Ureter (tissue), 1 donor: Measurements from ENCODE around the gene BTRC. TPM values are rescaled to one million over a fixed set of nuclear protein-coding genes. Genes with fewer than 3 reads are reported as not detected.
A peak's percentile ranks its signal among the peaks of the same experiment; 100 is the strongest.
"Not testable (repeated sequence)": the region's sequence is repeated elsewhere in the genome, so short reads cannot be mapped to it uniquely, and the experiment has no call there.

ENCODE experiments used
- DNase-seq: peaks from one replicate; pipeline ENCODE4 v3.0.0-alpha.2; 2020; ENCODE audit warnings: low spot score
- total RNA-seq: library from RNA; stranded (reverse); gene quantifications from one replicate; pipeline ENCODE4 v1.2.4, GENCODE V29; 2023
- donor health status: DM: yes; HTN: yes; CAD: no.

The BTRC gene
- total RNA-seq, 1 donor from 2014 or later: 30.9 TPM

- DNase-seq: no peak
Observed at GRCh38 chr10:101585841-101586240, 231.9 kb downstream of the BTRC start.

GRCh38 chr10:101587725-101588653 lies 234.0 kb downstream of the BTRC start, which contains the start of the genes DPCD and POLL:
DPCD (plus strand) TSS chr10:101588321; CDS start chr10:101588337, 16 bp downstream.
POLL (minus strand) TSS chr10:101588257; CDS start chr10:101587360, 897 bp downstream.
- DNase-seq: peak; percentile 97

DNA sequence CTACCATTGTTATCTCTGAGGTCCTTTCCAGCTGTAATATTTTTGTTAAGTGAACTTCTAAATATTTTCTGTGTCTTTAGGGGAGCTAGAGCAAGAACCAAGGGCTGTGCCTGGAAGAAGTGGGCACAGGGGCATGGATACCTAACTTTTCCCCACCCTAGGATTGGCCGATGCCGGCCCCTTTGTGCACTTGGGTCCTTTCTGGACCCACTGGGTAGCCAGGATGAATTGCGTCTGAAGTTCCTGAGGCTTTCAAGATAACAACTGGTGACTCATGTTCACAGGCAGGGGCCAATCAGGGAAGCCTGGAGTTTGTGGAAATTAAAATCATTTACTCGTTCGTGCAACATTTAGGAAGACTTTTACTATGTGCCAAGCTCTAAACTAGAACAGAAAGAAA lies 234.9 kb downstream of the BTRC start:
- no peak for DNase-seq

- not testable (repeated sequence) for DNase-seq
Observed at GRCh38 chr10:101593331-101593730, 239.4 kb downstream of the BTRC start.

DNA sequence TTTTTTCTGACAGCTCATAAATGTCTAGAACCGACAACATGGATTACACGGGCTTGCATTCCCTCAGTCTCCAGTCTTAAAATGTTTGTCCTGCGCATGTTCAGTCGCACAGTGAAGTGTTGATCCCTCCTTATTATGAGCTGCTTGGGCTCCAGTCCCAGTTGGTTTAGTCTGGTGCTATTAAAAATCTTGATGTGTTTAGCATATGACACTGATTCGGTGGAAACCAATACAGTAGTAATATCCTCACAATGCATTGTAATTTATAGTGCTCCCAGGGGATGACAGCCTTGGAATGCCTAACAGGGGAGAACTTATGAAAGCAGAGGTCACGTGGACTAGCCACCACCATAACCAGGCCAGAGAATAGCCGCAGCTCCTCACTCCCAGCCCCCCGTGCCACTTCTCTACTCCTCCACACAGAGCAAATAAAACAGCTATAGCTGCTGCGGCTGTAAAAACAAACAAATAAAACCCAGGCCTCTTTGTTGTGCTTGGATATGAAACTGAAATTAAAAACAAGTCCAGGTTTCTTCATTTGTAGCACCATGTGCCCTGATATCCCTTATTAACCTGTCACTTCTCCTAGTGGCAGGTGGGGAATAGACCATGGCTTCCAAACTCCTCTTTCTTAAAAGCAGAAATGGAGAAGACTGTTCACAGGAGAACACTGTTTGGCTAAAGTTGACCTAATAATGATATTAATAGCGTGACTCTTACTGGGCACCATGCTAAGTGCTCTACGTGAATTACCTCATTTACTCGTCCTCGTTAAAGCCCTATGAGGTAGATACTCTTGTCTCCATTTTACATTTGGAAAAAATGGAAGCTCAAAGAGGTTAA lies 241.8 kb downstream of the BTRC start:
- DNase-seq: no peak

GRCh38 chr10:101597091-101597900 lies 243.3 kb downstream of the BTRC start:
- DNase-seq: no peak

GRCh38 chr10:101601541-101601940 lies 247.6 kb downstream of the BTRC start:
- no peak for DNase-seq

DNA sequence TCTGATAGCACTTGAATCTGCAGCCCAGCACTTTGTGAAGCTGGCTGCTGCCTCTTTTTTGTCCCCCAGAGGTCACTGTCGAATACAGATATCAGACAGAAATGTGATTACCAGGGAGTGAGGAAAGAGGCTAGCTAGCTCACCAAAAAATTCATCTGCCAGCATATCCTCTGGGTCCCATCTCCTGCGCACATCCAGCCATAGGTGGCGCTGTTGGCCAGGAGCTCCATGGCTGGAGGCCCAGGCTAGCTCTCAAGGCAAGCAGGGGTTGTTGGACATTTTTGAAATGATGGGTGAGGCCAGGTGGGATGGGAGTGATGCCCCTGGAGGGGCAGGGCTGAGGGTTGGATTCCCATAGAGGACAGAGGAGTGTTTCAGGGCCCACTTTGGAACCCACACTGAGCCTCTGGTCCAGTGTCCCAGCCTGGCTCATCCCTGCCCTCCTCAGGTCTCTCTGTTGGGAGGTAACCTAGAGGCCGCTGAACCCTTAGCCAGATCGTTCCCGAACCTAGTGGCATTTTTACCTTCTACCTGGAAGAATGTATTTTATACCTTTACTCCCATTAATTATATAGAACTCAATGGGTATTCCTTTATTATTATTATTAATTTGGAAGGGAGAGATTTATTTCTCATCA lies 248.9 kb downstream of the BTRC start:
- peak; percentile 62 for DNase-seq

Other genes starting within 250 kb of the BTRC start
- gene TLX1, start 222.9 kb upstream of the BTRC start, total RNA-seq: not detected
- gene LBX1, start 124.7 kb upstream of the BTRC start, total RNA-seq: not detected
- gene POLL, start 234.1 kb downstream of the BTRC start, total RNA-seq: 35.9 TPM
- 18.0 TPM for gene DPCD, start 234.2 kb downstream of the BTRC start, total RNA-seq